Calu3 (cell line): Measurements from ENCODE around the gene PDZD2. TPM values are rescaled to one million over a fixed set of nuclear protein-coding genes. Genes with fewer than 3 reads are reported as not detected.
"Not testable (repeated sequence)": the region's sequence is repeated elsewhere in the genome, so short reads cannot be mapped to it uniquely, and the experiment has no call there.

Experiments
- BruUV-seq: library from RNA; stranded (reverse); fragments of 400-500 nt; replicated peaks from 2 replicates; lab custom pipeline; 2021; lab: Mats Ljungman, UMichigan
- CTCF ChIA-PET: fragments of 300-600 bp; sonication (Branson Sonifier 250); formaldehyde crosslinking; loops from one replicate; lab custom pipeline; 2022; ENCODE audit warnings: antibody characterized with exemption; lab: Charles Lee
- DNase-seq: peaks from one replicate; pipeline ENCODE4 v3.0.0; 2022
- H3K27ac Mint-ChIP-seq: one replicate; pipeline ENCODE4 v1.8.0; 2022; ENCODE audit warnings: mixed read lengths; ENCODE audit not compliant: unreplicated experiment
- H3K27me3 Mint-ChIP-seq: one replicate; pipeline ENCODE4 v1.8.0; 2022; ENCODE audit warnings: mixed read lengths; ENCODE audit not compliant: unreplicated experiment
- H3K36me3 Mint-ChIP-seq: one replicate; pipeline ENCODE4 v1.8.0; 2022; ENCODE audit warnings: mild to moderate bottlenecking, moderate library complexity, mixed read lengths; ENCODE audit not compliant: insufficient read depth, unreplicated experiment
- H3K4me1 Mint-ChIP-seq: one replicate; pipeline ENCODE4 v1.8.0; 2022; ENCODE audit warnings: mild to moderate bottlenecking, low read depth, mixed read lengths; ENCODE audit not compliant: unreplicated experiment
- H3K4me3 Mint-ChIP-seq: one replicate; pipeline ENCODE4 v1.8.0; 2022; ENCODE audit warnings: mild to moderate bottlenecking, low read depth, moderate library complexity, mixed read lengths; ENCODE audit not compliant: unreplicated experiment
- H3K9me3 Mint-ChIP-seq: one replicate; pipeline ENCODE4 v1.8.0; 2022; ENCODE audit warnings: low read depth, mixed read lengths; ENCODE audit not compliant: unreplicated experiment
- CTCF ChIP-seq: fragments of 200-600 bp; IDR thresholded peaks from one replicate; pipeline ENCODE4 v1.8.0; 2022; ENCODE audit warnings: antibody characterized with exemption; ENCODE audit not compliant: unreplicated experiment
- intact Hi-C: fragments of 100-400 bp; cut with micrococcal nuclease; formaldehyde crosslinking; loops from one replicate; pipeline ENCODE4 v1.10.0; 2022; ENCODE audit not compliant: unreplicated experiment
- total RNA-seq: library from RNA; stranded (reverse); gene quantifications from 2 replicates; pipeline ENCODE4 v1.2.3, GENCODE V29; 2022

The PDZD2 gene
- total RNA-seq, 1 experiment from 2014 or later, result 0.97 TPM

DNA sequence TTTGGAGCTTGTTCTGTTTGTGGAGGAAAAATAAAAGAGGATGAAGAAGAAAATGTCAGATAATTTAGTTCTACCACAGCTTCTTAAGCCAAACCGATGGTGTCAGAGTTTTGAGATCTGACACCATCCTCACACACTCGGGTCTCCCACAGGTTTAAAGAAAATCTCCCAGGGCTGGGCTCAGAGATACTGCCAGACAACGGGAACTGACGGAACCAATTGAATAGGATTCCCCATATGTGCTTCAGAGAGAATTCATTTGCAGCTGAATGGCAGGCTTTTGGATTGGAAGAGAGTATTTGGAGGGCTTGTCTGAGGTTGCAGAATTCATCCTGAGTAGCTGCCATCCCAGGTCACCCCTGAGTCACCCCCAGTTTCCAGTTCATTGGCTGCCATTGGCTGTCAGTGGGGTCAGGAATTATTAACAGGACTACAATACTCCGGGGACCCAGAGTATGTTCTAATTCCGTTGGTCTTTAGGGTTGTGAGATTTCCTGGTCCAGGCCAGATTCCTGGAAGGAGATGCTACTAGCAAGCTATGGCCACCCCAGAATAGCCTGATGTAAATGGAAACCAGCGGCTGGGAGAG, 131.3 kb downstream of the PDZD2 start:
- Mint-ChIP-seq H3K36me3 (no peaks in the 10 kb centered on the region), H3K27ac (no peak overlapping the region), H3K9me3 (no peaks in the 10 kb centered on the region), H3K4me3 (no peak overlapping the region), H3K4me1 (no peaks in the 10 kb centered on the region), H3K27me3 (peaks cover 61% of the 10 kb centered on the region)
- DNase-seq, result no peak
- BruUV-seq, result no TSS peak
- CTCF ChIA-PET, result interaction anchor here (0.6 to 1.2 kb wide), 2 partner anchors 12 to 275 kb away, joined by 3 read pairs; no protein-coding TSS in a partner anchor
- intact Hi-C loops, result no loop called here
- no peak for TF ChIP-seq CTCF

- H3K27ac Mint-ChIP-seq, result no peak overlapping the region
- H3K36me3 Mint-ChIP-seq, result no peaks in the 10 kb centered on the region
- peaks cover 61% of the 10 kb centered on the region for H3K27me3 Mint-ChIP-seq
- no peak overlapping the region for H3K4me3 Mint-ChIP-seq
- BruUV-seq, result no TSS peak
- intact Hi-C loops, result no loop called here
- no peak for TF ChIP-seq CTCF
- CTCF ChIA-PET, result no interaction called here
- H3K4me1 Mint-ChIP-seq, result no peaks in the 10 kb centered on the region
- H3K9me3 Mint-ChIP-seq, result no peaks in the 10 kb centered on the region
- no peak for DNase-seq
Observed at GRCh38 chr5:31770998-31771397, 132.1 kb downstream of the PDZD2 start.

DNA sequence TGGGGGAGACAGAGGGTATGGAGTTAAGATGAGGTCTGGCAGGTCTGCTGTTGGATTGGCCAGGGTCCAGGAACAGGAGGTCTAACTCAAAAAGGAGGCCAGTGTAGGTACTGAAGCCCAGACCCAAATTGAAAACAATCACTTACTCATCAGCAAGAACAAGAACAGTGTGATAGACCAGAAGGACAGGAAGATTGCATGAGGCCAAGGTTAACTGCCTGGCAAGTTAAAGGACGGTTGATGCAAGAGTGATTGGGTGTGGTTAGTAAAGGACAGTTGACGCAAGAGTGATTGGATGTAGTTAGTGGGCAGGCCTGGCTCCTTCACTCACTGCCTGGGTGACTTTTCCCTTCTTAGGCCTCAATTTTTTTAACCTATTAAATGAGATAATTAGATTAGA, 132.6 kb downstream of the PDZD2 start:
- H3K27ac Mint-ChIP-seq, result no peak overlapping the region
- no peak for TF ChIP-seq CTCF
- BruUV-seq, result no TSS peak
- H3K36me3 Mint-ChIP-seq, result no peaks in the 10 kb centered on the region
- no peak for DNase-seq
- CTCF ChIA-PET, result no interaction called here
- no peaks in the 10 kb centered on the region for H3K4me1 Mint-ChIP-seq
- no peaks in the 10 kb centered on the region for H3K9me3 Mint-ChIP-seq
- intact Hi-C loops, result no loop called here
- no peak overlapping the region for H3K4me3 Mint-ChIP-seq
- H3K27me3 Mint-ChIP-seq, result peaks cover 61% of the 10 kb centered on the region

GRCh38 chr5:31776294-31776693, 137.4 kb downstream of the PDZD2 start:
- H3K4me3 Mint-ChIP-seq, CTCF ChIA-PET, H3K27ac Mint-ChIP-seq, BruUV-seq, DNase-seq, intact Hi-C loops, H3K9me3 Mint-ChIP-seq, H3K36me3 Mint-ChIP-seq, H3K4me1 Mint-ChIP-seq: not testable (repeated sequence)
- H3K27me3 Mint-ChIP-seq, result peaks cover 37% of the 10 kb centered on the region

DNA sequence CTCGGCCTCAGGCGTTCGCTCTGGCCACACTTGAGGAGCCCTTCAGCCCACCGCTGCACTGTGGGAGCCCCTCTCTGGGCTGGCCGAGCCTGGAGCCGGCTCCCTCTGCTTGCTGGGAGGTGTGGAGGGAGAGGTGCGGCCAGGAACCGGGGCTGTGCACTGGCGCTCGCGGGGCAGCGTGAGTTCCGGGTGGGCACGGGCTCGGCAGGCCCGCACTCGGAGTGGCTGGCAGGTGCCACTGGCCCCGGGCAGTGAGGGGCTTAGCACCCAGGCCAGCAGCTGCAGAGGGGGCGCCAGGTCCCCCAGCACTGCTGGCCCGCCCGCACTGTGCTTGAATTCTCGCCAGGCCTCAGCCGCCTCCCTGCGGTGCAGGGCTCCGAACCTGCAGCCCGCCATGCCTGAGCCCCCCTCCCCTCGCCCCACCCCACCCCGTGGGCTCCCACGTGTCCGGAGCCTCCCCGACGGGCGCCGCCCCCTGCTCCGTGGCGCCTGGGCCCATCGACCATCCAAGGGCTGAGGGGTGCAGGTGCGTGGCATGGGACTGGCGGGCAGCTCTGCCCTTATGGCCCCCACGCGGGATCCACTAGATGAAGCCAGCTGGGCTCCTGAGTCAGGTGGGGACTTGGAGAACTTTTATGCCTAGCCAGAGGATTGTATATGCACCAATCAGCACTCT, 138.2 kb downstream of the PDZD2 start:
- H3K4me3 Mint-ChIP-seq, result no peak overlapping the region
- H3K27ac Mint-ChIP-seq, result no peak overlapping the region
- CTCF ChIA-PET, result interaction anchor here (0.5 to 0.7 kb wide), 2 partner anchors 74 to 330 kb away, joined by 5 to 7 read pairs; no protein-coding TSS in a partner anchor
- H3K4me1 Mint-ChIP-seq, result no peaks in the 10 kb centered on the region
- peaks cover 29% of the 10 kb centered on the region for H3K27me3 Mint-ChIP-seq
- H3K9me3 Mint-ChIP-seq, result no peaks in the 10 kb centered on the region
- BruUV-seq, result no TSS peak
- intact Hi-C loops, result no loop called here
- H3K36me3 Mint-ChIP-seq, result no peaks in the 10 kb centered on the region
- no peak for TF ChIP-seq CTCF
- DNase-seq, result no peak
